Endothelial cell of umbilical vein (primary cell): ENCODE measurements around the gene NMRK2. TPM values are rescaled to one million over a fixed set of nuclear protein-coding genes. Genes with fewer than 3 reads are reported as not detected.

Experiments
- BruUV-seq: library from RNA; stranded (reverse); fragments of 400-500 nt; replicated peaks from 2 replicates; lab custom pipeline; 2021; lab: Mats Ljungman, UMichigan
- CTCF ChIA-PET: fragments of 300-600, 350-600 bp; sonication (Branson Sonifier 250); formaldehyde crosslinking; loops from one replicate; lab custom pipeline; 2021; ENCODE audit warnings: antibody characterized with exemption, inconsistent platforms; lab: Charles Lee
- POLR2A ChIA-PET: fragments of 300-600, 350-600 bp; sonication (Branson Sonifier 250); formaldehyde crosslinking; loops from one replicate; lab custom pipeline; 2021; ENCODE audit warnings: antibody characterized with exemption, inconsistent platforms; lab: Charles Lee
- DNase-seq: peaks from one replicate; pipeline ENCODE4 v3.0.0-alpha.2; 2011; ENCODE audit warnings: low read depth, low spot score
- FAIRE-seq: peaks from 2 replicates; lab custom pipeline; 2011; peaks lifted over from hg19 to GRCh38; lab: Jason Lieb, UNC
- H2AFZ ChIP-seq: 2 replicates; pipeline ENCODE4 v1.6.0; 2012; ENCODE audit warnings: low read depth, low read length, control low read depth, inconsistent platforms
- H3K27ac ChIP-seq: 2 replicates; pipeline ENCODE4 v1.5.1; 2011; ENCODE audit warnings: low read depth, mild to moderate bottlenecking, control low read depth, low read length, moderate library complexity; ENCODE audit not compliant: insufficient read depth
- H3K27me3 ChIP-seq, 2 experiments: 2 replicates each; pipeline versions ENCODE4 v1.6.0 to v1.6.1; 2011; ENCODE audit warnings: low read length in 2 of 2, mixed read lengths in 1 of 2; ENCODE audit not compliant: control insufficient read depth in 2 of 2, insufficient read depth in 2 of 2
- H3K36me3 ChIP-seq, 2 experiments: 2 replicates in 1 of 2; 3 replicates in 1 of 2; pipeline ENCODE4 v1.5.1; 2011; ENCODE audit warnings: low read length in 2 of 2, mild to moderate bottlenecking in 1 of 2, moderate library complexity in 1 of 2; ENCODE audit not compliant: control insufficient read depth in 2 of 2, insufficient read depth in 2 of 2; ENCODE audit errors: extremely low read depth in 1 of 2
- H3K4me1 ChIP-seq: 3 replicates; pipeline ENCODE4 v1.5.1; 2011; ENCODE audit warnings: mild to moderate bottlenecking, low read length; ENCODE audit not compliant: control insufficient read depth, insufficient read depth; ENCODE audit errors: extremely low read depth
- H3K4me2 ChIP-seq: 2 replicates; pipeline ENCODE4 v1.6.1; 2011; ENCODE audit warnings: low read length, control low read depth, mixed read lengths; ENCODE audit not compliant: insufficient read depth
- H3K4me3 ChIP-seq, 3 experiments: fragments of 200-600 bp in 1 of 3; sonication (generic), shearing (Covaris generic) in 1 of 3; replicated peaks in 1 of 3; 2 replicates each; pipeline ENCODE4 v1.5.1; 2011 to 2016; ENCODE audit warnings: control low read depth in 3 of 3, low read length in 3 of 3, mild to moderate bottlenecking in 2 of 3, inconsistent platforms in 1 of 3, low read depth in 1 of 3, moderate library complexity in 1 of 3; ENCODE audit not compliant: insufficient read depth in 1 of 3
- H3K79me2 ChIP-seq: 2 replicates; pipeline ENCODE4 v1.6.0; 2012; ENCODE audit warnings: low read length, inconsistent platforms; ENCODE audit not compliant: control insufficient read depth, insufficient read depth
- H3K9ac ChIP-seq: replicated peaks from 2 replicates; pipeline ENCODE3; 2011; ENCODE audit warnings: low read length, control low read depth; ENCODE audit not compliant: insufficient read depth; ENCODE audit errors: extremely low read depth
- H3K9me1 ChIP-seq: replicated peaks from 3 replicates; pipeline ENCODE4 v1.6.0; 2011; ENCODE audit warnings: mild to moderate bottlenecking, low read length; ENCODE audit not compliant: control insufficient read depth, insufficient read depth; ENCODE audit errors: extremely low read depth
- H3K9me3 ChIP-seq: replicated peaks from 2 replicates; pipeline ENCODE4 v1.5.1; 2012; ENCODE audit warnings: low read length, inconsistent platforms; ENCODE audit not compliant: control insufficient read depth, insufficient read depth
- H4K20me1 ChIP-seq: replicated peaks from 2 replicates; pipeline ENCODE3; 2011; ENCODE audit warnings: mild to moderate bottlenecking, low read length; ENCODE audit not compliant: control insufficient read depth, insufficient read depth; ENCODE audit errors: extremely low read depth
- CTCF ChIP-seq, 2 donors: IDR thresholded peaks; 1 replicate in 1 of 2; 2 replicates in 1 of 2; pipeline ENCODE4 v1.5.1; 2011; ENCODE audit warnings: low read length in 2 of 2, mild to moderate bottlenecking in 2 of 2, moderate library complexity in 2 of 2, control low read depth in 1 of 2, inconsistent platforms in 1 of 2, low read depth in 1 of 2; ENCODE audit not compliant: insufficient read depth in 1 of 2; ENCODE audit errors: extremely low read depth in 1 of 2
- EZH2 ChIP-seq: IDR thresholded peaks from 2 replicates; pipeline ENCODE4 v1.6.1; 2012; ENCODE audit warnings: borderline replicate concordance, low read depth, mild to moderate bottlenecking, moderate library complexity, low read length, inconsistent platforms; ENCODE audit not compliant: severe bottlenecking
- FOS ChIP-seq: IDR thresholded peaks from 2 replicates; pipeline ENCODE4 v1.6.1; 2011; ENCODE audit warnings: mild to moderate bottlenecking, low read length, moderate library complexity, borderline replicate concordance; ENCODE audit not compliant: insufficient read depth
- GATA2 ChIP-seq: IDR thresholded peaks from 2 replicates; pipeline ENCODE4 v1.7.0; 2011; ENCODE audit warnings: low read depth, mild to moderate bottlenecking, moderate library complexity, mixed read lengths, low read length; ENCODE audit not compliant: insufficient read length, insufficient read depth
- JUN ChIP-seq: IDR thresholded peaks from 2 replicates; pipeline ENCODE4 v1.6.1; 2011; ENCODE audit warnings: borderline replicate concordance, low read depth; ENCODE audit not compliant: insufficient read length, insufficient read depth
- MAX ChIP-seq: IDR thresholded peaks from 2 replicates; pipeline ENCODE4 v1.6.1; 2011; ENCODE audit not compliant: insufficient read depth, insufficient read length
- MYC ChIP-seq: IDR thresholded peaks from one replicate; pipeline ENCODE4 v1.6.1; 2011; ENCODE audit warnings: mild to moderate bottlenecking, low read depth, low read length
- POLR2A ChIP-seq: IDR thresholded peaks from 2 replicates; pipeline ENCODE4 v1.6.1; 2012; ENCODE audit warnings: low read depth, mild to moderate bottlenecking, control low read depth, low read length
- POLR2AphosphoS5 ChIP-seq: IDR thresholded peaks from 2 replicates; pipeline ENCODE4 v1.6.1; 2012; ENCODE audit warnings: low read depth, mild to moderate bottlenecking, control low read depth, low read length, moderate library complexity; ENCODE audit not compliant: insufficient read depth
- dilution Hi-C: fragments of 300-500 bp; cut with MboI; formaldehyde crosslinking; loops from one replicate; pipeline ENCODE4 v1.15.0; 2019; ENCODE audit warnings: low sequenced_read_pairs; ENCODE audit not compliant: extremely low pct_ligation_motif_present
- intact Hi-C: fragments of 100-400 bp; cut with micrococcal nuclease; formaldehyde crosslinking; loops from one replicate; pipeline ENCODE4 v1.10.0; 2022
- polyA plus RNA-seq, 4 experiments: library from polyadenylated mRNA; depleted of rRNA in 3 of 4; stranded (reverse) in 3 of 4; unstranded in 1 of 4; fragments of >200 nt; gene quantifications; 2 replicates each; pipeline versions ENCODE4 v1.2.1 to v1.2.3, GENCODE V29; 2011 to 2012; ENCODE audit warnings: missing spikeins in 1 of 4
- total RNA-seq: library from RNA; stranded (reverse); gene quantifications from 2 replicates; pipeline ENCODE4 v1.2.3, GENCODE V29; 2021

NMRK2 gene
- total and polyA plus RNA-seq, 2 donors (not counting 3 experiments of a cell fraction or from before 2014, with no cell fraction given) = not detected

GRCh38 chr19:3979289-3979673 lies 46.4 kb downstream of the NMRK2 start:
- Histone ChIP-seq H3K4me3 (no peak overlapping the region), H3K79me2 (peaks cover 88% of the 10 kb centered on the region), H3K36me3 (peaks cover 62 to 85% of the 10 kb centered on the region in 2 experiments), H3K9me1 (no peaks in the 10 kb centered on the region), H3K4me1 (peaks cover 13% of the 10 kb centered on the region), H3K9ac (no peak overlapping the region), H2AFZ (no peak overlapping the region), H3K27me3 (no peaks in the 10 kb centered on the region), H3K9me3 (no peaks in the 10 kb centered on the region), H4K20me1 (no peaks in the 10 kb centered on the region), H3K4me2 (no peak overlapping the region), H3K27ac (no peak overlapping the region)
- FAIRE-seq (no peak), DNase-seq (no peak)
- no peak for TF ChIP-seq CTCF (IDR thresholded peaks at IDR 0.05; ENCODE audit: extremely low read depth in 1 of 2, insufficient read depth in 1 of 2, low read depth in 1 of 2, low read length in 2 of 2)
- no peak for TF ChIP-seq JUN
- TF ChIP-seq FOS = no peak
- TF ChIP-seq EZH2 = no peak
- TF ChIP-seq MYC = no peak
- no peak for TF ChIP-seq POLR2A
- TF ChIP-seq POLR2AphosphoS5 = no peak
- no peak for TF ChIP-seq MAX
- TF ChIP-seq GATA2 = no peak
- BruUV-seq = no TSS peak
- dilution Hi-C loops = no loop called here
- intact Hi-C loops = no loop called here
- CTCF ChIA-PET = interaction anchor here (0.9 kb wide), 1 partner anchor 8 kb away, joined by 7 read pairs; no protein-coding TSS in a partner anchor
- POLR2A ChIA-PET = interaction anchor here (1.1 to 3.9 kb wide), 2 partner anchors 8 to 10 kb away, joined by 4 to 29 read pairs; no protein-coding TSS in a partner anchor
